SK-N-SH (cell line): Measurements from ENCODE around the gene RPL19. TPM values are rescaled to one million over a fixed set of nuclear protein-coding genes. Genes with fewer than 3 reads are reported as not detected.

Experiments used
- CTCF ChIA-PET: fragments of 300-600, 350-600 bp; formaldehyde crosslinking; extraction: SDS; loops from one replicate; lab custom pipeline; 2021; lab: Yijun Ruan, JAX
- POLR2A ChIA-PET: fragments of 350-600 bp; sonication (Branson Sonifier 250); formaldehyde crosslinking; extraction: SDS; loops from one replicate; lab custom pipeline; 2020; ENCODE audit warnings: antibody characterized with exemption, inconsistent platforms; lab: Yijun Ruan, JAX
- DNase-seq: peaks from one replicate; pipeline ENCODE4 v3.0.0; 2012
- H2AFZ ChIP-seq: fragments of 200-600 bp; sonication (generic); 2 replicates; pipeline ENCODE4 v1.8.1; 2016; ENCODE audit warnings: antibody characterized with exemption, mild to moderate bottlenecking, low read depth
- H3F3A ChIP-seq: fragments of 200-600 bp; sonication (generic); replicated peaks from 2 replicates; pipeline ENCODE3; 2016; ENCODE audit warnings: antibody characterized with exemption, mild to moderate bottlenecking; ENCODE audit not compliant: insufficient read depth
- H3K27ac ChIP-seq, 2 experiments: fragments of 200-500 bp in 1 of 2; fragments of 200-600 bp in 1 of 2; sonication (Bioruptor generic) in 1 of 2; sonication (generic), shearing (Covaris generic) in 1 of 2; 2 replicates each; pipeline versions ENCODE4 v1.5.1 to v1.6.1; 2014 to 2016; ENCODE audit warnings: low read depth in 2 of 2, inconsistent platforms in 1 of 2, low read length in 1 of 2, mild to moderate bottlenecking in 1 of 2, mixed read lengths in 1 of 2
- H3K27me3 ChIP-seq: fragments of 200-600 bp; sonication (generic), shearing (Covaris generic); 2 replicates; pipeline ENCODE4 v1.6.1; 2016; ENCODE audit warnings: mixed run types; ENCODE audit not compliant: insufficient read depth
- H3K36me3 ChIP-seq, 2 experiments: fragments of 200-500 bp in 1 of 2; fragments of 200-600 bp in 1 of 2; sonication (Bioruptor generic) in 1 of 2; sonication (generic) in 1 of 2; replicated peaks in 1 of 2; 2 replicates each; pipeline versions ENCODE3 to v1.5.1; 2014 to 2016; ENCODE audit warnings: low read length in 1 of 2, mild to moderate bottlenecking in 1 of 2; ENCODE audit not compliant: insufficient read depth in 2 of 2, control insufficient read depth in 1 of 2
- H3K4me1 ChIP-seq, 2 experiments: fragments of 200-500 bp in 1 of 2; fragments of 200-600 bp in 1 of 2; sonication (Bioruptor generic) in 1 of 2; sonication (generic), shearing (Covaris generic) in 1 of 2; 2 replicates each; pipeline versions ENCODE4 v1.5.1 to v1.6.1; 2014 to 2016; ENCODE audit warnings: low read depth in 1 of 2, low read length in 1 of 2, mixed run types in 1 of 2; ENCODE audit not compliant: insufficient read depth in 2 of 2, control insufficient read depth in 1 of 2
- H3K4me2 ChIP-seq: fragments of 200-600 bp; sonication (generic), shearing (Covaris generic); 2 replicates; pipeline ENCODE4 v1.6.1; 2017; ENCODE audit warnings: mixed run types
- H3K4me3 ChIP-seq, 2 experiments: fragments of 200-500 bp in 1 of 2; fragments of 200-600 bp in 1 of 2; sonication (Bioruptor generic) in 1 of 2; sonication (generic), shearing (Covaris generic) in 1 of 2; 2 replicates each; pipeline versions ENCODE4 v1.5.1 to v1.8.1; 2014 to 2016; ENCODE audit warnings: low read depth in 2 of 2, inconsistent platforms in 1 of 2, low read length in 1 of 2, mild to moderate bottlenecking in 1 of 2, mixed read lengths in 1 of 2, moderate library complexity in 1 of 2
- H3K79me2 ChIP-seq: fragments of 200-600 bp; sonication (generic); 2 replicates; pipeline ENCODE4 v1.8.1; 2017; ENCODE audit warnings: mild to moderate bottlenecking; ENCODE audit not compliant: insufficient read depth
- H3K9ac ChIP-seq: fragments of 200-600 bp; sonication (generic); 2 replicates; pipeline ENCODE4 v1.6.1; 2017; ENCODE audit warnings: mixed run types
- H3K9me2 ChIP-seq: fragments of 200-600 bp; sonication (generic); 2 replicates; pipeline ENCODE4 v1.6.1; 2017; ENCODE audit warnings: mixed run types
- H3K9me3 ChIP-seq: fragments of 200-600 bp; sonication (generic); 2 replicates; pipeline ENCODE4 v1.6.1; 2017; ENCODE audit warnings: mixed run types, mild to moderate bottlenecking, moderate library complexity
- H4K20me1 ChIP-seq: fragments of 200-600 bp; sonication (generic); 2 replicates; pipeline ENCODE4 v1.6.1; 2017; ENCODE audit warnings: mild to moderate bottlenecking, mixed run types; ENCODE audit not compliant: insufficient read depth
- CHD2 ChIP-seq: fragments of 150-350 bp; IDR thresholded peaks from 2 replicates; pipeline ENCODE4 v1.6.1; 2018; ENCODE audit warnings: low read length; ENCODE audit not compliant: partially characterized antibody
- CTCF ChIP-seq: fragments of 200-600 bp; sonication (generic); IDR thresholded peaks from 2 replicates; pipeline ENCODE4 v1.6.1; 2017; ENCODE audit warnings: antibody characterized with exemption, mild to moderate bottlenecking, moderate library complexity
- EP300 ChIP-seq, 2 experiments: IDR thresholded peaks; 2 replicates each; pipeline versions ENCODE4 v1.4.0 to v1.6.1; 2012; ENCODE audit warnings: borderline replicate concordance in 1 of 2, low read depth in 1 of 2, low read length in 1 of 2
- EZH2phosphoT487 ChIP-seq: fragments of 200-600 bp; sonication (generic); IDR thresholded peaks from 2 replicates; pipeline ENCODE4 v1.6.1; 2017; ENCODE audit warnings: low read depth, mixed run types, mild to moderate bottlenecking, antibody characterized with exemption, moderate library complexity, borderline replicate concordance
- FOSL2 ChIP-seq: IDR thresholded peaks from 2 replicates; pipeline ENCODE4 v1.4.0; 2012; ENCODE audit warnings: low read depth, mild to moderate bottlenecking, moderate library complexity, borderline replicate concordance
- FOXJ3 ChIP-seq: sonication (generic); formaldehyde crosslinking; IDR thresholded peaks from 2 replicates; pipeline ENCODE4 v1.5.1; 2020; ENCODE audit warnings: mild to moderate bottlenecking, missing genetic modification reagents
- GATA2 ChIP-seq: sonication (generic); formaldehyde crosslinking; IDR thresholded peaks from 2 replicates; pipeline ENCODE4 v1.5.0; 2020; ENCODE audit warnings: mild to moderate bottlenecking, missing genetic modification reagents
- IRF3 ChIP-seq: fragments of 150-350 bp; IDR thresholded peaks from 2 replicates; pipeline ENCODE4 v1.6.1; 2016; ENCODE audit warnings: mild to moderate bottlenecking, low read depth, low read length
- MAX ChIP-seq: IDR thresholded peaks from 2 replicates; pipeline ENCODE4 v1.4.0; 2012; ENCODE audit warnings: low read depth
- MEF2A ChIP-seq: IDR thresholded peaks from 2 replicates; pipeline ENCODE4 v1.4.0; 2012; ENCODE audit warnings: low read depth, borderline replicate concordance
- MXI1 ChIP-seq: IDR thresholded peaks from 2 replicates; pipeline ENCODE4 v1.6.1; 2012; ENCODE audit warnings: mild to moderate bottlenecking, low read depth, low read length, improper control_type of control experiment
- NFIC ChIP-seq: IDR thresholded peaks from 2 replicates; pipeline ENCODE4 v1.4.0; 2012; ENCODE audit warnings: borderline replicate concordance
- POLR2AphosphoS5 ChIP-seq: IDR thresholded peaks from 2 replicates; pipeline ENCODE4 v1.6.1; 2012; ENCODE audit warnings: low read depth, low read length
- RAD21 ChIP-seq: IDR thresholded peaks from 2 replicates; pipeline ENCODE4 v1.6.1; 2012; ENCODE audit warnings: mild to moderate bottlenecking, low read length
- RCOR1 ChIP-seq: fragments of 150-350 bp; IDR thresholded peaks from 2 replicates; pipeline ENCODE4 v1.6.1; 2017; ENCODE audit warnings: antibody characterized with exemption, low read length
- RXRA ChIP-seq: IDR thresholded peaks from 2 replicates; pipeline ENCODE4 v1.4.0; 2012; ENCODE audit warnings: low read depth, mild to moderate bottlenecking, borderline replicate concordance
- SIN3A ChIP-seq: IDR thresholded peaks from 2 replicates; pipeline ENCODE4 v1.6.1; 2012; ENCODE audit warnings: low read depth, mild to moderate bottlenecking, low read length, moderate library complexity, borderline replicate concordance
- SMC3 ChIP-seq: IDR thresholded peaks from 2 replicates; pipeline ENCODE4 v1.6.1; 2012; ENCODE audit warnings: low read depth, low read length, improper control_type of control experiment
- TEAD4 ChIP-seq: IDR thresholded peaks from 2 replicates; pipeline ENCODE4 v1.4.0; 2012; ENCODE audit warnings: mild to moderate bottlenecking, borderline replicate concordance; ENCODE audit not compliant: insufficient read depth
- USF1 ChIP-seq: IDR thresholded peaks from 2 replicates; pipeline ENCODE4 v1.4.0; 2012; ENCODE audit warnings: low read depth, borderline replicate concordance
- USF2 ChIP-seq: fragments of 150-350 bp; IDR thresholded peaks from 2 replicates; pipeline ENCODE4 v1.6.1; 2017; ENCODE audit warnings: antibody characterized with exemption, low read length, low read depth, borderline replicate concordance
- YY1 ChIP-seq: IDR thresholded peaks from 2 replicates; pipeline ENCODE4 v1.4.0; 2012; ENCODE audit warnings: low read depth, mild to moderate bottlenecking
- WGBS: methylation state at CpG from one replicate; pipeline ENCODE4 v1.1.6; 2017; ENCODE audit warnings: low lambda C conversion rate; 5-methylcytosine and 5-hydroxymethylcytosine counted together
- polyA plus RNA-seq, 3 experiments: library from polyadenylated mRNA; depleted of rRNA; stranded (reverse); fragments of >200 nt; gene quantifications; 2 replicates each; pipeline ENCODE4 v1.2.3, GENCODE V29; 2012

The RPL19 gene
- polyA plus RNA-seq, 1 of the 3 experiments (the other 2 are of a cell fraction): 3,473 TPM

GRCh38 chr17:39178536-39178935, 21.5 kb upstream of the RPL19 start:
- POLR2A ChIA-PET: no interaction called here
- H3K79me2 ChIP-seq: no peaks in the 10 kb centered on the region
- no peak overlapping the region for H3K4me2 ChIP-seq
- no peak for TF ChIP-seq RCOR1
- no peak for TF ChIP-seq FOXJ3 (CRISPR knock-in tag)
- TF ChIP-seq EZH2phosphoT487: no peak
- no peak for TF ChIP-seq MXI1
- no peak for TF ChIP-seq FOSL2
- TF ChIP-seq USF1: no peak
- TF ChIP-seq CHD2: no peak
- TF ChIP-seq YY1: no peak
- no peak for TF ChIP-seq SIN3A
- no peak for TF ChIP-seq TEAD4
- no peak for TF ChIP-seq EP300 (IDR thresholded peaks at IDR 0.05; ENCODE audit: borderline replicate concordance in 1 of 2, low read depth in 1 of 2, low read length in 1 of 2)
- no peak for TF ChIP-seq RXRA
- no peak for TF ChIP-seq MAX
- no peak for TF ChIP-seq USF2
- CTCF ChIA-PET: interaction anchor here (1.4 to 6.2 kb wide), 2 partner anchors 13 to 24 kb away, joined by 5 to 71 read pairs; partner anchors contain the start of gene PLXDC1
- peaks cover 3% of the 10 kb centered on the region for H3F3A ChIP-seq
- no peak overlapping the region for H3K4me3 ChIP-seq
- H3K27ac ChIP-seq: no peak overlapping the region
- no peaks in the 10 kb centered on the region for H3K9me3 ChIP-seq
- H2AFZ ChIP-seq: no peak overlapping the region
- H3K27me3 ChIP-seq: no peaks in the 10 kb centered on the region
- peaks cover 33% of the 10 kb centered on the region in 2 experiments for H3K36me3 ChIP-seq
- 81% methylated on average over 4 of the region's 4 CpGs for WGBS
- DNase-seq: no peak
- H3K9me2 ChIP-seq: no peaks in the 10 kb centered on the region
- no peak overlapping the region for H3K9ac ChIP-seq
- no peaks in the 10 kb centered on the region; a peak in 1 of 4 replicates for H3K4me1 ChIP-seq
- no peaks in the 10 kb centered on the region for H4K20me1 ChIP-seq

- Histone ChIP-seq H3K4me1 (no peaks in the 10 kb centered on the region), H3K9ac (no peak overlapping the region), H3K4me2 (no peak overlapping the region), H3K27ac (no peak overlapping the region), H4K20me1 (no peaks in the 10 kb centered on the region), H3K4me3 (no peak overlapping the region), H3K79me2 (no peaks in the 10 kb centered on the region), H3F3A (peaks cover 3% of the 10 kb centered on the region), H3K27me3 (no peaks in the 10 kb centered on the region), H3K36me3 (peaks cover 33 to 43% of the 10 kb centered on the region in 2 experiments), H3K9me2 (no peaks in the 10 kb centered on the region), H3K9me3 (no peaks in the 10 kb centered on the region), H2AFZ (no peak overlapping the region)
- ChIA-PET POLR2A (no interaction called here), CTCF (no interaction called here)
- TF ChIP-seq RAD21: no peak
- no peak for TF ChIP-seq RCOR1
- no peak for TF ChIP-seq FOXJ3 (CRISPR knock-in tag)
- TF ChIP-seq CTCF: no peak
- no peak for TF ChIP-seq GATA2
- no peak for TF ChIP-seq SMC3
- no peak for TF ChIP-seq POLR2AphosphoS5
- no peak for TF ChIP-seq CHD2
- no peak for TF ChIP-seq NFIC
- no peak for TF ChIP-seq MEF2A
- no peak for TF ChIP-seq MXI1
- TF ChIP-seq YY1: no peak
- TF ChIP-seq IRF3: no peak
- DNase-seq: no peak
- 94% methylated on average over 5 of the region's 5 CpGs for WGBS
Measured at GRCh38 chr17:39181303-39181702, 18.8 kb upstream of the RPL19 start.
